HG03432 (cell line): ENCODE measurements around the gene GCGR.
"Not testable (repeated sequence)": the region's sequence is repeated elsewhere in the genome, so short reads cannot be mapped to it uniquely, and the experiment has no call there.

Experiments used
- ATAC-seq: cut with Tn5 transposase; IDR thresholded peaks from one replicate; pipeline ENCODE4 v1.9.1; 2021; ENCODE audit warnings: mild to moderate bottlenecking, moderate library complexity; ENCODE audit not compliant: unreplicated experiment

Gene GCGR

DNA sequence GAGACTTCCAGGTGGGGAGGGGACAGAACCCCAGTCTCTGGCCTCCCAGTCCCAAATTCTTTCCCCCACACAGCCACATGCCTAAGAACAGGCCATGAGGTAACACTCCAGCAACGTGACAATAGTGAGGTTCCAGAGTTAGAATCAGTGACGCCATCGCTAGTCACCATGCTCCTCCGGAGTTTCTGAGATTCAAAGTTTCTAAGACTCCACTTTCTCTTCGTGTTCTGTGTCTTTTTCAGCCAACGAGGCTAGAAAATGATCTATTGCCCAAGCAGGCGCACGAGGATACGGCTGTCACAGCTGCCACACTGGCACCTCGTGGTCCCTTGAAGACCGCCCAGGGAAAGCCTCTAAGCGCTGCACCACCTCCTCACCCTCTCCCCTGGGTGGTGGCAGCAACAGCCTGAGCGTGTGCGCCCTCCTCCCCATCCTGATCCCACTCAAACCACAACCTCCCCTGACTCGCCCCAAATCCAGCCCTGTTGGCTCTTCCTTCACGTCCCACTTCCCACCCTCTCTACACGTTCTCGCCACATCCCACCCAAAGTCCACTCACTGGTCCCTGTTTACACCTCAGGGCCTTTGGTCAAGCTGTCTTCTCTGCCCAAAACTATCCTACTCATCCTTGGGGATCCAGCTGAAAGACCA lies 28.1 kb downstream of the GCGR start:
- peak; percentile 6 for ATAC-seq

DNA sequence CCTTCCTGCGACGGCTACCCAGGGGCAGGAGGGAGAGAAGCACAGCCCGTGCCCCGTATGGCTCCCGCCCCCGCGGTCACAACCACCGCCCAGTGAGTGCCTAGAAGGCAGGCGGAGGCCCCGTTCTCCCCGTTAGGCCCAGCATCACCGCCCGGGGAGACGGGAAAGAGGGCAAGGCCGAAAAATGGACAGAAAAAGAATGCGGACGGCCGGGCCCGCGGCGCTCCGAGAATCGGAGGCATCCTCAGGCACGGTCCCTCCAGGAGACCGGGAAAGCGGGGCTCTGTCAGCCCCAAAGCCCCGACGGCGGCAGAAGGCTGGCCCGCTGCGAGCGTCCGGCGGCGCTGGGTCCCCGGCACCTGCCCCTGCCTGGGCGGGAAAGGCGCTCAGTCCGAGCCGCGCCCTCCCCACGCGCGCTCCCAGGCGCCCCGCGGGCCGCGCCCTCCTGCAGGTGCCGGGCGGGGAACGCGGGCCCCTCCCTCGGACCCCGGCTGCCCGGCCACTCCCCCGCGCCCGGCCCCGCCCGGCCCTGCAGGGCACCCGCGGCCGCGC lies 28.7 kb downstream of the GCGR start:
- peak; percentile 21 for ATAC-seq

DNA sequence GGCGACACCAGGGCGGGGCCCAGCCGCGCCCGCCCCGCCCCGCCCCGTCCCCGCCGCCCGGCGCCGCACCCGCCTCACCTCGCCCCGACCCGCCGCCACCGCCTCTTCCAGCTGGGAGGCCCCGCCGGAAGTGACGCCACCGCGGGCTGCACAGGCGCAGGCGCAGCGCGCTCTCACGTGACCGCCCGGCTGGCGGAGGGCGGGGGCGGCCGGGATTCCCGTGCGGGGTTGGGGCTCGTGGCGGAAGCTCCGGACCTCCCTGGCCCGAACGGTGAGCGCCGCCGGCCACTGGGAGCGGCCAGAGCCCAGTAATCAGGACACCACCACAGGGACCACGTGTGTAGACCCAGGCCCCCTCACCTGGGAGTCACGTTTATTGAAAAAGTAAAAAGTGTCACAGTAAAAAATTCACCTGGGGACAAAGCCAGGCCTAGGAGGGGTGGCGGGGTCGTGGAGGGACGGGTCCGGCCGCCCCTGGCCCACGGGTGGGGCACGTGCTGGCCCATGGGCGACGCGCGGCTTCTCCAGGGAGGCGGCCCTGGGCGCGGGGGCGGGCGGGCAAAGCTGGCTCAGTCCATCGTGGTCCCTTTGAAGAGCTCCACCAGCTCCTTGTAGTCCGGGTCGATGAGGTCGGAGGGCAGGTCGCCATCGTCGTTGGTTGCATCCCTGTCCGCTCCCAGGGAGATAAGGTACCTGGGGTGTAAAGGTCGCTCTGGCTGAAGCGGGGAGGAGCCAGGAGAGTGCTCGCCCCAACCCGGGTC lies 29.4 kb downstream of the GCGR start, which contains the start of gene MCRIP1:
Gene MCRIP1, minus strand, starts transcription at position 132 of the 761 bp plus-strand sequence. CDS start 8,785 bp downstream, outside the sequence.
- peak; percentile 73 for ATAC-seq

DNA sequence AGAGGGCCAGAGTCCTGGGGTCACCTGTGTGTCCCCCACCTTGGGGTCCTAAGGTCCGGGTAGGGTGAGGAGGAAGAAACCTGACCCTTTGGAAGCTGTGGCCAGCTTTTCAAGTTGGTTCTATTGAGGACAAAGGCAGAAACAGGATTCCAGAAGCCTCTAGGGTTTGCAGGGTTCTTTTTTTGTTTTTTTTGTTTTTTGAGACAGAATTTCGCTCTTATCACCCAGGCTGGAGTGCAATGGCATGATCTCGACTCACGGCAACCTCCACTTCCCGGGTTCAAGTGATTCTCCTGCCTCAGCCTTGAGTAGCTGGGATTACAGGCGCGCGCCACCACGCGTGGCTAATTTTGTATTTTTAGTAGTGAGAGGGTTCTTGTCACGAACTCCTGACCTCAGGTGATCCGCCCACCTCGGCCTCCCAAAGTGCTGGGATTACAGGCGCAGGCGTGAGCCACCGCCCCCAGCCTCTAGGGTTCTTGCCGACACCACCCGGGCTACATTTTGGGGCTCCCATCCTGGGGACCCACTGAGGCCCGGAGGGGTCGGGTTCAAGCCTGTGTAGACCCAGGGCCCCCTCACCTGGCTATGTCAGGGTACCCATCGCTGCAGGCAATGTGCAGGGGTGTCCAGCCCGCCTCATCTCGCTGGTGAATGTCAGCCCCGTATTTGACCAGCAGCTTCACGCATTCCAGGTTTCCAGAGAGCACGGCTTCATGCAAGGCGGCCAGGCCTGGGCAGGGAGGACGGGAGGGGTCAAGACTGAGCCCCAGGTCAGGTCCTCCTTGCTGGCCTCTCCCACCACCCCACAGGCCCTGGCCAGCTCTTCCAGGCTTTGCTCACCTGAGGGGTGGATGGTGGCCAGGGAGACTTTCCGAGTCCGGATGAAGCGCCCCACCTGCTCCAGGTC lies 30.2 kb downstream of the GCGR start:
- ATAC-seq: no peak

DNA sequence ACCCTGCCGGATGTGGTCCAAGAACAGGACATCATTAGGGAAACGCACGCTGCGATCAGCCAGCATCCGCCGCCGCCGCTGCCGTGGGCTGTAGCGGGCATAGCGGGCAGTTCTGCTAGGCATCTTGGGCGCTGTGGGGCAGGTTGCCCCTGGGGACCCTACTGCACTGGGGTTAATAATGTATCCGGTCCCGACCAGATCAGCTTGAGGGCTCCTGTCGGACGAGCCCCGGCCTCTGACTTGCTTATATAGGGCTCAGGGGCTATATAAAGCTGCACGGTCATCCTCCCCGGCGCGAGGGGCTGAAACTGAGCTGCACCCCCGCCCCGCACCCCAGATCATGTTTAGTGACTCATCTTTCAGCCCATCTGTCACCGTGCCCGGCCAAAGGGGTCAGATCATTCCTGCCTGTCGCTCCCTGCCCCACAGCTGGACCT lies 30.9 kb downstream of the GCGR start, which contains the start of gene PPP1R27:
Gene PPP1R27, minus strand, starts transcription at position 220 of the 437 bp plus-strand sequence. Its CDS starts 97 bp downstream, at position 123.
- no peak for ATAC-seq

DNA sequence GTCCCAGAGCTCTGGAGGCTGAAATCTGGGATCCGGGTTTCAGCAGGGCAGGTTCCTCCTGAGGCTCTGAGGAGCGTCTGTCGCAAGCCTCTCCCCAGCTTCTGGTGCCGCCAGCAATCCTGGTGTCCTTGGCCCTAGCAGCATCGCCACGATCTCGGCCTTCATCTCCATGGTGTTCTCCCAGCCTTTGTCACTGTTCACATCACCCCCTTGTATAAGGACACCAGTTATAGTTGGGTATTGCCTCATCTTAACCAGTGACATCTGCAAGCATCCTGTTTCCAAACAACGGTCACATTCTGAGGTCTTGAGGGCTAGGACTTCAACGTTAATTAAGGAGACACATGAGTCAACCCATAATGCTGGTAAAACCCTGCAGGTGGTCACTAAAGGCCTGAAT lies 33.7 kb downstream of the GCGR start:
- ATAC-seq: no peak

DNA sequence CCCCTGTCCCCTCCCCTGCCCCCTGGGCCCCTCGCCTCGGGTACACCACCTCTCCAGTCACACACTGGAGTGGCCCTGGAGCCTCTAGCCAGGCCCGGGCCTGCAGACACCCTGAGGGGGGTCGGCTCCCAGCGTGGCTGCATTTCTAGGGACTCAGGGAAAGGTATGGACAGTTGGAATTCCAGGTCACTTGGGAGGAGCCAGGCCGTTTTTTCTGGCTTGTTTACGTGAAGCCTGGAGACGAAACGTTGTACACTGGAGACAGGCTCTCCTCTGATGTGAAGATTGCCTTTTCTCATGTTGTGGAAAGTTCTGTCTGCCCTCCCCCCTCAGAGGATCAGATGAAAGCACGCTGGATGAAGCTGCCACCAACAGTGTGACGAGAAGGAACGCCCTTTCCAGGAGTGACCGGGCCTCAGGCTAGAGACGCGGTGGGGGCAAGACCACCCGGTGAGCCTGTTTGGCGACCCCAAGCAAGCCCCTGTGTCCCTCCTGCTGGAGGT lies 34.9 kb downstream of the GCGR start:
- ATAC-seq: no peak

DNA sequence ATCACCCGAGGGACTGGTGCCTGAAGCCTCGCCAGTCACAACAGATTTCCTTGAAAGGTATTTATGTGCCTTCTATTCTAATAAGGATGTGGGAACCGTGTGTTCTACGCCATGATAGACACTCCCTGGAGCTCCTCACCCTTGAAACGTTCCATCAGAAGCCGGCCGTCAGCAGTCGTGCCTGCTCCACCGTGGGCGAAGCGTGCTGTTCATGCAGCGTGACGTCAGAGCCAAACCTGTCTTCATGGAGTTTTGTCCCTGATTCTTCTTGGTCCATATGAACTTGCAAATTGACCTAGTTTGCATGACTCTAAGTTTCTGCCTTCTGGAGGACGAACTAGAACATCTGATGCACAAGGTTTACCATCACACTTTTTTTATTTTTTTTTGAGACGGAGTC lies 35.4 kb downstream of the GCGR start:
- ATAC-seq: no peak

DNA sequence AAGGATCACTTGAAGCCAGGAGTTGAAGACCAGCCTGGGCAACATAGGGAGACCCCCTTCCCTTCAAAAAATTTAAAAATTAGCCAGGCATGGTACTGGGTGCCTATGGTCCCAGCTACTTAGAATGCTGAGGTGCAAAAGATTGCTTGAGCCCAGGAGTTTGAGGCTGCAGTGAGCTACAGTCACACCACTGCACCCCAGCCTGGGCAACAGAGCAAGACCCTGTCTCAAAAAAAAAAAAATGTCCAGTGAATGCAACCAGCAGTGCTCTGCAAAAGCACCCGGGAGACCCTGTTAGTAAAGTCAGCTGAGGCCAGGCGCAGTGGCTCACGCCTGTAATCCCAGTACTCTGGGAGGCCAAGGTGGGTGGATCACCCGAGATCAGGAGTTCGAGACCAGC lies 36.1 kb downstream of the GCGR start:
- ATAC-seq: not testable (repeated sequence)

DNA sequence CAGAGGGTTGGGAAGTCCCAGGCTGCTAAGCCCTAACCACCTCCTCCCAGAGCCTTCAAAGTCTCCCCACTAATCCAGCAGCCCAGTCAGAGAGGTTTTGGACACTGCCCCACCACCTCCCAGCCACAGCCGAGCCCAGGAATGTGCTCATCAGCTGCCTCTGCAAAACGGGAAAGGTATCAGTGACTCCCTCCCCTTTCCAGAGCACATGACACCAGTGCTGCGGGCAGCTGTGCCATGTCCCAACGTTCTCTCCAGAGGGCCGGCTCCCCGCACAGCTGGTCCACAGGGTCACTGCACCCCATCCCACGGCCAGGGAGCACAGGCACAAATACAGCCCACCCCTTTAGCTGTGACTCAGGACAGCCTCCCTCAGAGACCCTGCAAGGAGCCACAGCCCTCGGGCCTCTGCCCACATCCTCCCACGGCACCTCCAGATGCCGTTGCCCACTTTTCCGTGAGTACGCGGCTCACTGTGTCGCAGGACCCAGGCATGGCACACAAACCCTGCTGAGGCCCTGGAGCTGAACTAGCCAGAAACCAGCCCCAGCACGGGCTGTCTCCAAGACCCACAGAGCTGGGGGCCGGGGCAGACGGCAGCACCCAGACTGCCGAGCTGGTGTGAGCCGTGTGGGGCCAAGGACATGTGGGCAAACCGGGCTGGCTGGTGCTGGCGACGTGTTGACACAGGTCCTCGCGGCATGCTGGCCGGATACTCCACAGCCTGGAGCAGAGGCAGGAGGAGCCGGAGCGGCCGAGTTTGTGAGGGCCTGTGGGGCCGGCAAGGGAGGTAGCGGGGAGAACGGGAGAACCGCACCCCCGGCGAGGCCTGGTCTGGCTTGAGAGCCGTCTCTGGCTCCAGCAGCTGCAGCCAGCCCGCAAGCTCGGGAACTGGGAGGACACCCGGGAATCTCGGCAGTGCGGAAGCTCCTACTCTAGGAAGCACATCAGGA lies 37.2 kb downstream of the GCGR start:
- ATAC-seq: no peak

DNA sequence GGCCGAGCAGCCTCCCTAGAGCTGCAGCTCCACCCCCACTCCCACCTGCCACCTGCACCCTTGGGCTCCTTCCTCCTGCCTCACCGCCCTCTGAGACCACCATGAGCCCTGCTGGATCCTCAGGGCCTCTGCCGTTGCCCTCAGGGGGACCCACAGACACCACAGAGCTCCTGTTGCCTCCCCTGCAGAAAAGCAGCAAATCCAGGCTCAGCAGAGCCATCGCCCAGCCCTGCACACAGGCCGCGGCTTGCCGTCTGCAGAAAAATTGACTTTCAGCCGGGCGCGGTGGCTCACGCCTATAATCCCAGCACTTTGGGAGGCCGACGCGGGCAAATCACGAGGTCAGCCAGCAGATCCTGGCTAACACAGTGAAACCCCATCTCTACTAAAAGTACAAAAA lies 37.9 kb downstream of the GCGR start:
- ATAC-seq: no peak

DNA sequence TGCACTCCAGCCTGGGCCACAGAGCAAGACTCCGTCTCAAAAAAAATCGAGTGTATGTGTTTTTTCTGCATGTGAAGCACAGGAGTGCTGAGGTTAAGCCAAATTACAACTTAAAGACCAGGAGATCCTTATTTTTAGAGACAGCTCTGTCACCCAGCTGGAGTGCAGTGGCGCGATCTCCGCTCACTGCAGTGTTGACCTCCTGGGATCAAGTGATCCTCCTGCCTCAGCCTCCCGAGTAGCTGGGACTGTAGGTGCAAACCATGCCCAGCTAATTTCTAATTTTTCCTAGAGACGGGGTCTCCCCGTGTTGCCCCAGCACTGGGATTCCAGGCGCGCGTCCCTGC lies 38.4 kb downstream of the GCGR start:
- no peak for ATAC-seq

DNA sequence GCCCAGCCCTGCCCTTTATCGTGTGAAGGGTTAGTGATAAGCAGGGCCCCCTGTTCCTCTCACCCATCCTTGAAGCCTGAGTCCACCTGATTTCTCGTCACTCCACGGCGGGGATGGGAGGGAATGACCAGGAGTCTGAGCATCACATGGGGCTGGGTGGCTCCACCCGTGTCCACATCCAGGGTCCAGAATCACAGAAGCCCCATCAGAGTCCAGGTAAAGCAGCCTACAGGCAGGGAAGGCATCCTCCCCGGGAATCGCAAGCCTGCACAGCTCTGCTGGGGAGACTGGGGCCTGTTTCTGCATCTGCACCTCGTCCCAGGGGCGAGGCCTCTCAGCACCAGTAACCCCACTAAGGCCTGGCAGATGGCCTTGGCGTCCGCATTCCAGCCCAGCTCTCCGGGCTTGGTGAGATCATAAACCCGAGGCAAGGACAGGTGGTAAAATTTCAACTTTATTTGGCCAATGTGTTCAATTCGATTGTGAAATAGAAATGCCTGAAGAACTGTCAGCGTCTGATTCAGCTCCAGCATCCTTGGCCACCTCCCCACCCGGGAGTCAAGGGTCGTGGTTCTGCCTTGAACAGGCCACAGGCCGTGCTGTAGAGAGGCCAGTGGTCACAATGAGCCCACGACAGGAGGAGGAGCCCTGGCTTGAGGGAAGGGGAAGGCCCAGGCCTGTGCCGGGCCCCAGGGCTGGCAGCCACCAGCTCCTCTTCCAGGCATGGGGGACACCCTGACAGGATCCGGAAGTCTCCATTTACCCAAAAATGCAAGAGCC lies 39.0 kb downstream of the GCGR start:
- no peak for ATAC-seq

DNA sequence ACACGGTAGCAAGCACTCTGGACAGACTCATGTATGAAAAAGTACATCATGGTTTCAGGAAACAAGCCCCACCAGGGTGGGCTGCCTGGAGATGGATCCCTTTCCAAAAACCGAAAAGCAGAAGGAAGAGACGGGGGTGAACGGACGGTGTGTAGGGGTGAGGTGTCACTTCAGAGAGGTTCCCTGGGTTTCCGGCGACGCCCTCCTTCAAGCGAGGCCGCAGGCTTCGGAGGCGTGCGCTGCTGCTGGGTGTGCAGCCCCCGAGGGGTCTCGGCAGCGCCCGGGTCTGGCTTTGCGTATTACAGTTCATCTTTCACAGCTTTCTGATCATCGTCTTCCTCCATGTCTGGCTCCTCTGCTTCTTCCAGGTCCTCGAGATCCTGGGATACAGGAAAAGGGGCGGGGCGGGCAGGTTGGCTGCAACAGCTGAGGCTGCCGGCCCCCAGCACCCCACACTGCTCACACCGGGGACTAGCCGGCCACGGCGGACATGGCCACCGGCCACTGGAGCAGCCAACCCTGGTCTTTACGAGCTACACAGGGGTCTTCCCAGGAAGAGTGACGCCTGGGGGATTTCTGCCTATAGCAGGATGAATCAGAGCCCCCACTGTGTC lies 39.9 kb downstream of the GCGR start:
- no peak for ATAC-seq

DNA sequence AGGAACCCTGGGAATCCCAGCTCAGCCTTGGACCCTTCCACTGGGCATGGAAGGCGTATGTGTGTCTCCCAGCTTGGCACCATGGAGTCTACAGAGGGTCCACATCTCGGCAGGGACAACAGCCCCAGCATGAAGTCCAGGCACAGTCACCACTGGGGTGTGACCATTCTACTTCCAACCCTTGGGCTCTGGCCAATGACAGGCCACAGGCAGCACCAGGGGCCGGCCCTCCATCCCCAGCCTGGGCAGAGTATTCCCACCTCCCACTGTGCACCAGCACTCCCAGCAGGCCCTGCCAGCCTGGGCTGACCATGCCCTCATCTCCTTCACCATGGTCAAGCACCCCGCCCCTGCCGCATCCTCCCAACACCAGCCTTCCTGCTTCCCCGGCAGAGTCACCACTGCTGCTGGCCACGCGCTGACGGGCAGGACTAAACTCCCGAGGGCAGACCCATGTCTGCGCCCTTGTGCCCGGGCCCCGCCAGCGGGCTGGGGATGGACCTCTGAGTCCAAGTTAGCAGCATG lies 40.4 kb downstream of the GCGR start:
- no peak for ATAC-seq

DNA sequence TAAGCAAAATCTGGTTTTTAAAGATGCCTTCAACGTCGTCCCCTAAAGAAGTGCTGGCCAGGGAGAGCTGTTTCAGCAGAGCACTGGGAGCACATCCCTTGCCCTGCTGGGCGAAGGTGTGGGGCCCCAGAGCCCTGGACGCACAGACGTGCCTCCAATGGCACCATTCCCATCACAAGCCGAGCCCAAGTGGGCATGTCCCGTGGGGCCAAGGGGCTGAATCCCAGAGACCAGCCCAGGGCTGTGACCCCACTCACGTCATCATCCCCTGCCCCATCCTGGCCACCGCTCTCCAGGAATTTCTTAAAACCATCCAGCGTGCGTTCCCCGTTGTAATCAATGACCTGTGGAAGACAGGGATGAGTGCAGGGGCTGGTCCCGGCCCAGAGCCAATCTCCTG lies 40.9 kb downstream of the GCGR start:
- no peak for ATAC-seq

DNA sequence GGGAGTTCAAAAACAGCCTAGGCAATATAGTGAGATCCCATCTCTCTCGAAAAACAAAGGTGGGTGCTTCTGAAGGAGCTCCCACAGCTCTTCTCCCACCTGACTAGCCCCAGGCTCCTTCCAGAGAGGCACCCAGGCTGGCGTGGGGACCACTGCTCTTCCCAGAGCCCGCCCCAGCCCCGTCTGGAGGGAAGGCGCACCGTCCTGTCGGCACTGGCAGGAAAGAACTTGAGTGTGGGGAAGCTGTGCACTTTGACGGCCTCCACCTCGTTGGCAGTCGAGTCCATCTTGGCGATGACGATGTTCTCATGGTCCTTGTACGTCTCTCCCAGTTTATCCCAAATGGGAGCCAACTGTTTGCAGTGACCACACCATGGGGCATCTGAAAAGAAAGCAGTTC lies 41.4 kb downstream of the GCGR start:
- no peak for ATAC-seq
